HepG2 (cell line): ENCODE data around the gene CATSPERD. TPM values are rescaled to one million over a fixed set of nuclear protein-coding genes. Genes with fewer than 3 reads are reported as not detected.

Experiments
- AHR ChIP-seq: IDR thresholded peaks from 2 replicates; pipeline ENCODE4 v1.6.1; 2018; ENCODE audit warnings: missing genetic modification reagents, missing compliant biosample characterization
- HOMEZ ChIP-seq: IDR thresholded peaks from 2 replicates; pipeline ENCODE4 v1.6.1; 2016; ENCODE audit warnings: low read depth
- MNT ChIP-seq: fragments of 450-650 bp; IDR thresholded peaks from 2 replicates; pipeline ENCODE4 v1.6.1; 2016
- MYC ChIP-seq: sonication (generic); formaldehyde crosslinking; IDR thresholded peaks from 2 replicates; pipeline ENCODE4 v1.9.0; 2021; ENCODE audit warnings: missing genetic modification reagents, borderline replicate concordance
- REL ChIP-seq: sonication (generic); formaldehyde crosslinking; conservative IDR thresholded peaks from 2 replicates; pipeline ENCODE4 v1.8.0; 2022; ENCODE audit warnings: mild to moderate bottlenecking, missing genetic modification reagents, moderate library complexity
- SCMH1 ChIP-seq: sonication (generic); formaldehyde crosslinking; IDR thresholded peaks from 2 replicates; pipeline ENCODE4 v1.9.0; 2021; ENCODE audit warnings: missing genetic modification reagents, mild to moderate bottlenecking, borderline replicate concordance
- SRY ChIP-seq: sonication (generic); formaldehyde crosslinking; IDR thresholded peaks from 2 replicates; pipeline ENCODE4 v1.8.0; 2022; ENCODE audit warnings: mild to moderate bottlenecking, missing genetic modification reagents
- TFAP4 ChIP-seq: sonication (generic); IDR thresholded peaks from 2 replicates; pipeline ENCODE4 v1.6.1; 2016; ENCODE audit warnings: low read depth, borderline replicate concordance
- ZBTB40 ChIP-seq, 2 experiments: fragments of 450-650 bp in 1 of 2; sonication (generic) in 1 of 2; formaldehyde crosslinking in 1 of 2; IDR thresholded peaks; 2 replicates each; pipeline versions ENCODE4 v1.6.1 to v1.8.0; 2016 to 2022; ENCODE audit warnings: antibody characterized with exemption in 1 of 2, mild to moderate bottlenecking in 1 of 2, missing genetic modification reagents in 1 of 2
- ZMYM3 ChIP-seq: sonication (generic); formaldehyde crosslinking; IDR thresholded peaks from 2 replicates; pipeline ENCODE4 v1.5.1; 2020; ENCODE audit warnings: mild to moderate bottlenecking, missing genetic modification reagents
- ZNF17 ChIP-seq: sonication (generic); formaldehyde crosslinking; IDR thresholded peaks from 2 replicates; pipeline ENCODE4 v1.5.0; 2020; ENCODE audit warnings: mild to moderate bottlenecking, missing genetic modification reagents
- ZNF570 ChIP-seq: sonication (generic); formaldehyde crosslinking; IDR thresholded peaks from 2 replicates; pipeline ENCODE4 v1.4.0; 2020; ENCODE audit warnings: mild to moderate bottlenecking, missing genetic modification reagents, borderline replicate concordance
- ZNF672 ChIP-seq: sonication (generic); formaldehyde crosslinking; IDR thresholded peaks from 2 replicates; pipeline ENCODE4 v1.8.1; 2022; ENCODE audit warnings: missing genetic modification reagents
- ZNF816 ChIP-seq: sonication (generic); formaldehyde crosslinking; IDR thresholded peaks from 2 replicates; pipeline ENCODE4 v1.8.0; 2022; ENCODE audit warnings: missing genetic modification reagents, mild to moderate bottlenecking, borderline replicate concordance
- ZSCAN9 ChIP-seq: IDR thresholded peaks from 2 replicates; pipeline ENCODE4 v1.6.1; 2016; ENCODE audit warnings: borderline replicate concordance
- polyA plus RNA-seq, 8 experiments: library from polyadenylated mRNA; depleted of rRNA in 3 of 8; stranded (reverse) in 7 of 8; unstranded in 1 of 8; fragments of >200 nt; fragmentation: Illumina TruSeq in 4 of 8; extraction: Trizol in 4 of 8; gene quantifications; 2 replicates each; pipeline versions ENCODE4 v1.2.1 to v1.2.3, GENCODE V29; 2011 to 2016; ENCODE audit warnings: low read depth in 4 of 8, missing spikeins in 1 of 8, mixed read lengths in 1 of 8; ENCODE audit not compliant: insufficient read depth in 1 of 8
- total RNA-seq, 5 experiments: library from RNA; depleted of rRNA; stranded (reverse); fragments of >200 nt; fragmentation: Illumina TruSeq; extraction: Trizol; gene quantifications; 2 replicates each; pipeline ENCODE4 v1.2.3, GENCODE V29; 2016; ENCODE audit warnings: low read depth in 1 of 5

CATSPERD gene
- total and polyA plus RNA-seq, 2 of the 13 experiments (the other 11 are each of a cell fraction or from before 2014, with no cell fraction given), result 0.04 TPM; not detected in 1

- TF ChIP-seq ZBTB40 (IDR thresholded peaks at IDR 0.05) (peak; percentile 46), ZBTB40 (CRISPR knock-in tag; IDR thresholded peaks at IDR 0.05) (peak; percentile 75), SCMH1 (no peak), ZNF816 (no peak; the same call in 1 of the 2 replicates), SRY (CRISPR knock-in tag) (peak; percentile 90), TFAP4 (peak; percentile 41; the same call in 1 of the 2 replicates), ZSCAN9 (CRISPR knock-in tag) (peak; percentile 53; the same call in 1 of the 2 replicates), MYC (CRISPR knock-in tag) (peak; percentile 100), AHR (CRISPR knock-in tag) (peak; percentile 93; the same call in 1 of the 2 replicates), ZNF17 (no peak), ZNF570 (CRISPR knock-in tag) (no peak), ZNF672 (CRISPR knock-in tag) (no peak), ZMYM3 (CRISPR knock-in tag) (peak; percentile 13; the same call in 1 of the 2 replicates), HOMEZ (peak; percentile 72), MNT (peak; percentile 97), REL (CRISPR knock-in tag) (no peak)
These were observed 70.4 kb downstream of the CATSPERD start, which contains the start of gene DUS3L (continued) for GRCh38 chr19:5790559-5791520.
